Hindlimb muscle (tissue), 1 donor: ENCODE measurements around the gene TPH2. TPM values are rescaled to one million over a fixed set of nuclear protein-coding genes. Genes with fewer than 3 reads are reported as not detected.
A peak's percentile ranks its signal among the peaks of the same experiment; 100 is the strongest.

Source experiments
- DNase-seq: peaks from one replicate; pipeline ENCODE4 v3.0.0-alpha.2; 2013
- polyA plus RNA-seq: library from polyadenylated mRNA; unstranded; fragments of 120-200 nt; gene quantifications from one replicate; pipeline ENCODE4 v1.2.1, GENCODE V29; 2013; ENCODE audit not compliant: insufficient read length

Gene TPH2
- not detected for polyA plus RNA-seq

- DNase-seq: peak; percentile 57
Measured at GRCh38 chr12:71938728-71939385, at the start of gene TPH2. TPH2 (plus strand) TSS chr12:71938845; CDS start chr12:71938987, 142 bp downstream.

- no peak for DNase-seq
Measured at GRCh38 chr12:71890475-71890874, 48.2 kb upstream of the TPH2 start.

GRCh38 chr12:71892059-71892458 is 46.6 kb upstream of the TPH2 start:
- DNase-seq: no peak

GRCh38 chr12:71896205-71896882 is 42.3 kb upstream of the TPH2 start:
- no peak for DNase-seq

- DNase-seq: no peak
Measured at GRCh38 chr12:71900091-71900490, 38.6 kb upstream of the TPH2 start.

- no peak for DNase-seq
Measured at GRCh38 chr12:71904629-71905028, 34.0 kb upstream of the TPH2 start.

GRCh38 chr12:71935594-71935993 is 3.1 kb upstream of the TPH2 start:
- no peak for DNase-seq

GRCh38 chr12:71940068-71940467 is 1.4 kb downstream of the TPH2 start:
- DNase-seq: no peak

- no peak for DNase-seq
Measured at GRCh38 chr12:71941174-71941573, 2.5 kb downstream of the TPH2 start.

GRCh38 chr12:71942259-71942658 is 3.6 kb downstream of the TPH2 start:
- DNase-seq: no peak

GRCh38 chr12:71942703-71943102 is 4.1 kb downstream of the TPH2 start:
- no peak for DNase-seq

- no peak for DNase-seq
Measured at GRCh38 chr12:71945121-71945520, 6.5 kb downstream of the TPH2 start.

GRCh38 chr12:71945883-71946282 is 7.2 kb downstream of the TPH2 start:
- no peak for DNase-seq

- peak; percentile 25 for DNase-seq
Measured at GRCh38 chr12:71947645-71948105, 9.0 kb downstream of the TPH2 start.

GRCh38 chr12:71948390-71948789 is 9.7 kb downstream of the TPH2 start:
- no peak for DNase-seq

GRCh38 chr12:71949646-71950045 is 11.0 kb downstream of the TPH2 start:
- DNase-seq: no peak

GRCh38 chr12:71950404-71950803 is 11.8 kb downstream of the TPH2 start:
- DNase-seq: no peak

GRCh38 chr12:71950819-71951218 is 12.2 kb downstream of the TPH2 start:
- no peak for DNase-seq

GRCh38 chr12:71954083-71954778 is 15.6 kb downstream of the TPH2 start:
- no peak for DNase-seq

- DNase-seq: no peak
Measured at GRCh38 chr12:71954861-71955260, 16.2 kb downstream of the TPH2 start.

- DNase-seq: no peak
Measured at GRCh38 chr12:71955970-71956369, 17.3 kb downstream of the TPH2 start.

GRCh38 chr12:71958056-71958455 is 19.4 kb downstream of the TPH2 start:
- no peak for DNase-seq

GRCh38 chr12:71958457-71958856 is 19.8 kb downstream of the TPH2 start:
- no peak for DNase-seq
